ENCODE results near the gene DPEP2NB. TPM values are rescaled to one million over a fixed set of nuclear protein-coding genes. Genes with fewer than 3 reads are reported as not detected.

DPEP2NB gene
- polyA plus RNA-seq, result not detected
- long read RNA-seq, donor 1, result 0 reads
- long read RNA-seq, donor 2, result 0 reads
- long read RNA-seq, donor 3, result 0 reads
- long read RNA-seq, donor 4, result 0 reads
- long read RNA-seq, donor 5, result 0 reads
- long read RNA-seq, donor 6, result 0 reads
- long read RNA-seq, donor 7, result 0 reads
- long read RNA-seq, donor 8, result 0 reads
- long read RNA-seq, donor 9, result 0 reads
- long read RNA-seq, donor 10, result 0 reads
- long read RNA-seq, donor 11, result 0 reads

DNA sequence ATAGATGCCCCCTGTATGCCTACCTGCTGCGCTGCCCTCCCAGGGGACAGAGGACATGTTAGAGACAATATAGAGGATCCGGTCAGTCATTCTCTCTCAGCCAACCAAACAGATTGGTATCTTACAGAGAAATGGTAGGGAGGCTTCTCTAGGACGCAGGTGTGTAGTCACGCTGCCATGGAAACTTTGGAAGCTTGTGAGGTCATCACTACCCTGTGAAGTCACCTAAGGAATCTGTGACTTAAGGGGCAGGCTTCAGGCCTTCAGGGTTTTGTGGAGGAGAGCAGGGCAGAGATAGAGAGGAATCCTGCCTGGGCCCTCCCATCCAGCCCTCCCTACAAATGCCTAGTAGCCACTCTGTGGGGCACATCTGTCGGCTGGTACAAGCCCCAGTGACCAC, at the start of gene DPEP2NB:
Gene DPEP2NB (minus strand): TSS at position 231 of the 400 bp plus-strand sequence. CDS start 141 bp downstream, at position 90.
- H3K4me3 ChIP-seq (ENCODE audit: low read length), result no peak within 1 kb of the TSS
- H3K4me1 ChIP-seq (ENCODE audit: control insufficient read depth, insufficient read depth, low read length), result no peaks in the 10 kb centered on the region
- no peaks in the 10 kb centered on the region for H3K36me3 ChIP-seq (ENCODE audit: control insufficient read depth, insufficient read depth, low read length)
- H3K9me3 ChIP-seq (ENCODE audit: control insufficient read depth, low read depth, low read length), result no peaks in the 10 kb centered on the region
- WGBS (ENCODE audit: insufficient coverage, low lambda C conversion rate), result no CpG with 5 or more reads among the region's 5 CpGs
- no peak within 1 kb of the TSS for H3K27ac ChIP-seq (ENCODE audit: low read length)
- no peaks in the 10 kb centered on the region for H3K27me3 ChIP-seq (ENCODE audit: control insufficient read depth, insufficient read depth, low read length)
- DNase-seq, result no peak

DNA sequence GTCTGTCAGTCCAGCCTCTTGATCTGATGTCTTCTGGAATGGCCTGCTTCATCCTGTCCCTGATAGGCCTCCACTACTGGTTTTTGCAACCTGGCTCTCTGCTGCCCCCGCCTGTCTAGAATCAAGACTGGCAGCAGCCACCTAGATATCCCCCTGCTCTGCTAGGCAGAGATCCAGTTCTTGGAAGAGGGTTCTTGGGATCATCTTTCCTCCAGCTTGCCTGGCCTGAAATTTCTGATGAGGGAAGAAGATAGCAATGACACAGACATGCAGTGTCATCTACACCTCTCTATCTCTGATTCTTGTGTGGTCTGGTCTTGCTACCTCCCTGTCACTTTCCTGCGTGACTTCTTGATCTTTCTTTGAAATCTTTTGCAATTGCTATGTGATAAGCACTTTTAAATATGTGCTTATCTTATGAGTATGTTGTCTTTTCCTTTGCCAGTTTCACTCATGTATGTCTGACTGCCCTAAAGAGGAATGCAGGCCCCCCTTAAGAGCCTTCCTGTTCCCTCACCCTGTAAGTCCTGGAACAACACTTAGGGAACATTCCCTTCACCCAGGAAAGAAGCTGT, 49.2 kb upstream of the DPEP2NB start:
- H3K4me3 ChIP-seq (ENCODE audit: low read length), result no peak overlapping the region
- H3K9me3 ChIP-seq (ENCODE audit: control insufficient read depth, low read depth, low read length), result no peaks in the 10 kb centered on the region
- DNase-seq, result peak in 1 of 2 donors; percentile 49
- H3K27ac ChIP-seq (ENCODE audit: low read length), result no peak overlapping the region
- peaks cover 40% of the 10 kb centered on the region for H3K36me3 ChIP-seq (ENCODE audit: control insufficient read depth, insufficient read depth, low read length)
- no peaks in the 10 kb centered on the region for H3K27me3 ChIP-seq (ENCODE audit: control insufficient read depth, insufficient read depth, low read length)
- no peaks in the 10 kb centered on the region for H3K4me1 ChIP-seq (ENCODE audit: control insufficient read depth, insufficient read depth, low read length)
- WGBS (ENCODE audit: insufficient coverage, low lambda C conversion rate), result 80% methylated on average over 1 of the region's 2 CpGs

- Histone ChIP-seq H3K4me3 (ENCODE audit: low read length) (no peak overlapping the region), H3K9me3 (ENCODE audit: control insufficient read depth, low read depth, low read length) (no peaks in the 10 kb centered on the region), H3K4me1 (ENCODE audit: control insufficient read depth, insufficient read depth, low read length) (no peaks in the 10 kb centered on the region), H3K27ac (ENCODE audit: low read length) (no peak overlapping the region), H3K36me3 (ENCODE audit: control insufficient read depth, insufficient read depth, low read length) (peaks cover 34% of the 10 kb centered on the region), H3K27me3 (ENCODE audit: control insufficient read depth, insufficient read depth, low read length) (no peaks in the 10 kb centered on the region)
- no peak for DNase-seq
- WGBS (ENCODE audit: insufficient coverage, low lambda C conversion rate), result no CpG with 5 or more reads among the region's 4 CpGs
Measured at GRCh38 chr16:68062910-68063393, 47.2 kb upstream of the DPEP2NB start.

DNA sequence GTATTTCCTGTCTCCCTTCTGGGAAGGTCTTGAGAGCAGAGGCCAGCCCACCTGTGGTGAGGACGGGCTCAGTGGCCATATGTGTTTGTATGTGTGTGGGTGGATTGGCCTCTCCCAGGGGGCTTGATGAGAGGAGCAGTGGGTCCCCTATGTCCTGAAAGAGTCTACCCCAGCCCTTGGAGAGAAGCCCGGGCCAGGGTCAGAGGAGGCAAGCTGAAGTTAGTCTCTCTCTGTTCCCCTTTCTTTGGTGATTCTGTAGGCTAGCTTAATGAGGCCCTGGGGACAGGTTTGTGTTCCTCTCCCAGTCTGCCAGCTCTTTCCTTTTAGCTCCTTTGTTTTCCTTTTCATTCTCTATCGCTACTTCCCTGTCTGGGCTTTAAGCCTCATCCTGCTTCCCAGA, 45.7 kb upstream of the DPEP2NB start:
- Histone ChIP-seq H3K4me3 (ENCODE audit: low read length) (no peak overlapping the region), H3K9me3 (ENCODE audit: control insufficient read depth, low read depth, low read length) (no peaks in the 10 kb centered on the region), H3K27ac (ENCODE audit: low read length) (no peak overlapping the region), H3K36me3 (ENCODE audit: control insufficient read depth, insufficient read depth, low read length) (peaks cover 31% of the 10 kb centered on the region), H3K4me1 (ENCODE audit: control insufficient read depth, insufficient read depth, low read length) (no peaks in the 10 kb centered on the region), H3K27me3 (ENCODE audit: control insufficient read depth, insufficient read depth, low read length) (no peaks in the 10 kb centered on the region)
- no peak for DNase-seq
- 100% methylated on average over 1 of the region's 3 CpGs for WGBS (ENCODE audit: insufficient coverage, low lambda C conversion rate)

DNA sequence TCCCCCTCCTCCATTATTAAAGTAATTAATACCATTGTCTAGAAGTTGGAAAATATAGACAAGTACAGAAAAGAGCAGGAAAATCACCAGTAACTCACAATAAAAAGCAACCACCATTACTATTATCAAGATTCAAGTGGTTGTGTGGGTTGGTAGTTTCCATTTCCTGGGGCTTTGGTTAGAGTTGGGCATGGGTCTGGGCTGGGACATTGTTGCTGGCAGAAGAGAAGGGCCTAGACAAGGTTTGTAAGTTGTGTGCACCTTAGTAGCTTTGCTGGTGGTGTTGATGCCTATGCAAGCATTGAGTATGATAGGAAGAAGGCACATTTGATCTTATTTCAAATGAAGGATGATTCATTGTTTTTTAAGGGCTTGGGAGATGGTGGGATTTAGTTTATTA, 44.1 kb upstream of the DPEP2NB start:
- H3K27me3 ChIP-seq (ENCODE audit: control insufficient read depth, insufficient read depth, low read length), result no peaks in the 10 kb centered on the region
- no peak overlapping the region for H3K4me3 ChIP-seq (ENCODE audit: low read length)
- H3K27ac ChIP-seq (ENCODE audit: low read length), result no peak overlapping the region
- H3K9me3 ChIP-seq (ENCODE audit: control insufficient read depth, low read depth, low read length), result no peaks in the 10 kb centered on the region
- DNase-seq, result no peak
- peaks cover 25% of the 10 kb centered on the region for H3K36me3 ChIP-seq (ENCODE audit: control insufficient read depth, insufficient read depth, low read length)
- H3K4me1 ChIP-seq (ENCODE audit: control insufficient read depth, insufficient read depth, low read length), result no peaks in the 10 kb centered on the region

GRCh38 chr16:68055395-68055794, 39.7 kb upstream of the DPEP2NB start:
- Histone ChIP-seq H3K27ac (ENCODE audit: low read length) (no peak overlapping the region), H3K36me3 (ENCODE audit: control insufficient read depth, insufficient read depth, low read length) (peaks cover 21% of the 10 kb centered on the region), H3K9me3 (ENCODE audit: control insufficient read depth, low read depth, low read length) (no peaks in the 10 kb centered on the region), H3K27me3 (ENCODE audit: control insufficient read depth, insufficient read depth, low read length) (no peaks in the 10 kb centered on the region), H3K4me3 (ENCODE audit: low read length) (no peak overlapping the region), H3K4me1 (ENCODE audit: control insufficient read depth, insufficient read depth, low read length) (no peaks in the 10 kb centered on the region)
- no CpG with 5 or more reads among the region's 3 CpGs for WGBS (ENCODE audit: insufficient coverage, low lambda C conversion rate)
- DNase-seq, result no peak

DNA sequence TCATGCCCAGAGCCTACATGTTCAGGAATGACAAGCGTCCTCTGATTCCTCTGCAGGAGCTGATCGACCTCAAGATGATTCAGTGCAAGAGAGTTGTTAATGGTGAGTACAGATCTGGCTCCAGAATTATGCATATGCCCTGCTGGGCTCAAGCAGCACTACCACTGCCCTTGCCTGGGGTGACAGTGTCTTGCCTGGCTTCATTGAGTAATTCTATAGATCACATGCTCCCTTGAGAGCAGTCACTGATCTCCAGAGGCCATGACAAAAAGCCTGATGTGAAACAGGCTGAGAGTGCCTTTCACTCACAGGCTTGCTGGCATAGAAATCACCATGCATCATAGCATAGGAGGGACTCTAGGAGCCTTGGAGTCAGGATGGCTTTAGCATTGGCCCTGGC, 33.7 kb upstream of the DPEP2NB start:
- no peaks in the 10 kb centered on the region for H3K4me1 ChIP-seq (ENCODE audit: control insufficient read depth, insufficient read depth, low read length)
- WGBS (ENCODE audit: insufficient coverage, low lambda C conversion rate), result no CpG with 5 or more reads among the region's 2 CpGs
- peaks cover 33% of the 10 kb centered on the region for H3K36me3 ChIP-seq (ENCODE audit: control insufficient read depth, insufficient read depth, low read length)
- no peak overlapping the region for H3K27ac ChIP-seq (ENCODE audit: low read length)
- H3K4me3 ChIP-seq (ENCODE audit: low read length), result no peak overlapping the region
- H3K27me3 ChIP-seq (ENCODE audit: control insufficient read depth, insufficient read depth, low read length), result no peaks in the 10 kb centered on the region
- H3K9me3 ChIP-seq (ENCODE audit: control insufficient read depth, low read depth, low read length), result no peaks in the 10 kb centered on the region
- DNase-seq, result no peak

GRCh38 chr16:68047987-68048386, 32.3 kb upstream of the DPEP2NB start:
- no peaks in the 10 kb centered on the region for H3K27me3 ChIP-seq (ENCODE audit: control insufficient read depth, insufficient read depth, low read length)
- no peak for DNase-seq
- no peak overlapping the region for H3K27ac ChIP-seq (ENCODE audit: low read length)
- no peaks in the 10 kb centered on the region for H3K9me3 ChIP-seq (ENCODE audit: control insufficient read depth, low read depth, low read length)
- H3K4me3 ChIP-seq (ENCODE audit: low read length), result no peak overlapping the region
- H3K36me3 ChIP-seq (ENCODE audit: control insufficient read depth, insufficient read depth, low read length), result peaks cover 30% of the 10 kb centered on the region
- no peaks in the 10 kb centered on the region for H3K4me1 ChIP-seq (ENCODE audit: control insufficient read depth, insufficient read depth, low read length)
- WGBS (ENCODE audit: insufficient coverage, low lambda C conversion rate), result 90% methylated on average over 2 of the region's 2 CpGs

- Histone ChIP-seq H3K9me3 (ENCODE audit: control insufficient read depth, low read depth, low read length) (no peaks in the 10 kb centered on the region), H3K27me3 (ENCODE audit: control insufficient read depth, insufficient read depth, low read length) (no peaks in the 10 kb centered on the region), H3K27ac (ENCODE audit: low read length) (no peak overlapping the region), H3K36me3 (ENCODE audit: control insufficient read depth, insufficient read depth, low read length) (peaks cover 23% of the 10 kb centered on the region), H3K4me3 (ENCODE audit: low read length) (no peak overlapping the region), H3K4me1 (ENCODE audit: control insufficient read depth, insufficient read depth, low read length) (no peaks in the 10 kb centered on the region)
- 80% methylated on average over 1 of the region's 7 CpGs for WGBS (ENCODE audit: insufficient coverage, low lambda C conversion rate)
- no peak for DNase-seq
Measured at GRCh38 chr16:68046106-68046505, 30.4 kb upstream of the DPEP2NB start.

GRCh38 chr16:68041783-68042182, 26.1 kb upstream of the DPEP2NB start:
- peaks cover 10% of the 10 kb centered on the region for H3K36me3 ChIP-seq (ENCODE audit: control insufficient read depth, insufficient read depth, low read length)
- H3K9me3 ChIP-seq (ENCODE audit: control insufficient read depth, low read depth, low read length), result no peaks in the 10 kb centered on the region
- H3K27me3 ChIP-seq (ENCODE audit: control insufficient read depth, insufficient read depth, low read length), result no peaks in the 10 kb centered on the region
- no peak overlapping the region for H3K27ac ChIP-seq (ENCODE audit: low read length)
- DNase-seq, result no peak
- H3K4me1 ChIP-seq (ENCODE audit: control insufficient read depth, insufficient read depth, low read length), result no peaks in the 10 kb centered on the region
- no CpG with 5 or more reads among the region's 2 CpGs for WGBS (ENCODE audit: insufficient coverage, low lambda C conversion rate)
- no peak overlapping the region for H3K4me3 ChIP-seq (ENCODE audit: low read length)
